Left ventricle myocardium inferior (tissue), 1 donor: ENCODE data around the gene TCF7L1. TPM values are rescaled to one million over a fixed set of nuclear protein-coding genes. Genes with fewer than 3 reads are reported as not detected.
"Not testable (repeated sequence)": the region's sequence is repeated elsewhere in the genome, so short reads cannot be mapped to it uniquely, and the experiment has no call there.

ENCODE experiments used
- DNase-seq: peaks from one replicate; pipeline ENCODE4 v3.0.0-alpha.2; 2020
- H3K27ac ChIP-seq: fragments of 200-600 bp; replicated peaks from 2 replicates; pipeline ENCODE4 v1.8.0; 2021
- H3K27me3 ChIP-seq: fragments of 200-600 bp; 2 replicates; pipeline ENCODE4 v1.8.0; 2021; ENCODE audit warnings: low read depth
- H3K36me3 ChIP-seq: fragments of 200-600 bp; 2 replicates; pipeline ENCODE4 v1.8.0; 2021
- H3K4me1 ChIP-seq: fragments of 200-600 bp; 2 replicates; pipeline ENCODE4 v1.8.0; 2021
- H3K4me3 ChIP-seq: fragments of 200-600 bp; 2 replicates; pipeline ENCODE4 v1.8.0; 2021; ENCODE audit warnings: mild to moderate bottlenecking, moderate library complexity
- H3K9me3 ChIP-seq: fragments of 200-600 bp; replicated peaks from 2 replicates; pipeline ENCODE4 v1.8.0; 2021
- intact Hi-C: fragments of 100-400 bp; cut with micrococcal nuclease; formaldehyde crosslinking; loops from one replicate; pipeline ENCODE4 v1.11.0; 2022
- total RNA-seq: library from RNA; stranded (reverse); fragmentation: NEBNext Ultra II Directional; extraction: Animal tissue kit (Norgen Biotek cat#: 25700); gene quantifications from one replicate; pipeline ENCODE4 v1.2.1, GENCODE V29; 2021
- TF ChIP-seq, protein P1 (sequence below): fragments of 200-600 bp; IDR thresholded peaks from 2 replicates; pipeline ENCODE4 v1.8.0; 2021; ENCODE audit warnings: antibody characterized with exemption, mild to moderate bottlenecking, borderline replicate concordance
- donor health status: DM: no; HTN: yes; CAD: no; lungs with severe emphysema.

The TCF7L1 gene
- total RNA-seq, 1 donor from 2014 or later = 7.0 TPM

GRCh38 chr2:85327160-85327821 is 194.1 kb downstream of the TCF7L1 start:
- intact Hi-C loops = no loop called here
- H3K4me1 ChIP-seq = peaks cover 62% of the 10 kb centered on the region
- H3K27me3 ChIP-seq = no peaks in the 10 kb centered on the region
- peaks cover 27% of the 10 kb centered on the region for H3K36me3 ChIP-seq
- peak; percentile 51 for DNase-seq
- peak overlapping the region; percentile 98 for H3K27ac ChIP-seq
- TF ChIP-seq, protein P1, sequence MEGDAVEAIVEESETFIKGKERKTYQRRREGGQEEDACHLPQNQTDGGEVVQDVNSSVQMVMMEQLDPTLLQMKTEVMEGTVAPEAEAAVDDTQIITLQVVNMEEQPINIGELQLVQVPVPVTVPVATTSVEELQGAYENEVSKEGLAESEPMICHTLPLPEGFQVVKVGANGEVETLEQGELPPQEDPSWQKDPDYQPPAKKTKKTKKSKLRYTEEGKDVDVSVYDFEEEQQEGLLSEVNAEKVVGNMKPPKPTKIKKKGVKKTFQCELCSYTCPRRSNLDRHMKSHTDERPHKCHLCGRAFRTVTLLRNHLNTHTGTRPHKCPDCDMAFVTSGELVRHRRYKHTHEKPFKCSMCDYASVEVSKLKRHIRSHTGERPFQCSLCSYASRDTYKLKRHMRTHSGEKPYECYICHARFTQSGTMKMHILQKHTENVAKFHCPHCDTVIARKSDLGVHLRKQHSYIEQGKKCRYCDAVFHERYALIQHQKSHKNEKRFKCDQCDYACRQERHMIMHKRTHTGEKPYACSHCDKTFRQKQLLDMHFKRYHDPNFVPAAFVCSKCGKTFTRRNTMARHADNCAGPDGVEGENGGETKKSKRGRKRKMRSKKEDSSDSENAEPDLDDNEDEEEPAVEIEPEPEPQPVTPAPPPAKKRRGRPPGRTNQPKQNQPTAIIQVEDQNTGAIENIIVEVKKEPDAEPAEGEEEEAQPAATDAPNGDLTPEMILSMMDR = no peak
- no peaks in the 10 kb centered on the region for H3K9me3 ChIP-seq
- peak overlapping the region; percentile 81 for H3K4me3 ChIP-seq

GRCh38 chr2:85327822-85328617 is 194.8 kb downstream of the TCF7L1 start, which contains the start of gene TGOLN2:
TGOLN2 (minus strand) TSS chr2:85327989; CDS start chr2:85327962, 27 bp downstream.
- H3K4me1 ChIP-seq = peaks cover 56% of the 10 kb centered on the region
- peak within 1 kb of the TSS; percentile 98 for H3K27ac ChIP-seq
- intact Hi-C loops = no loop called here
- H3K27me3 ChIP-seq = no peaks in the 10 kb centered on the region
- H3K4me3 ChIP-seq = peak within 1 kb of the TSS; percentile 81
- TF ChIP-seq, protein P1 = peak; percentile 31
- DNase-seq = peak; percentile 95
- H3K36me3 ChIP-seq = peaks cover 20% of the 10 kb centered on the region
- no peaks in the 10 kb centered on the region for H3K9me3 ChIP-seq

DNA sequence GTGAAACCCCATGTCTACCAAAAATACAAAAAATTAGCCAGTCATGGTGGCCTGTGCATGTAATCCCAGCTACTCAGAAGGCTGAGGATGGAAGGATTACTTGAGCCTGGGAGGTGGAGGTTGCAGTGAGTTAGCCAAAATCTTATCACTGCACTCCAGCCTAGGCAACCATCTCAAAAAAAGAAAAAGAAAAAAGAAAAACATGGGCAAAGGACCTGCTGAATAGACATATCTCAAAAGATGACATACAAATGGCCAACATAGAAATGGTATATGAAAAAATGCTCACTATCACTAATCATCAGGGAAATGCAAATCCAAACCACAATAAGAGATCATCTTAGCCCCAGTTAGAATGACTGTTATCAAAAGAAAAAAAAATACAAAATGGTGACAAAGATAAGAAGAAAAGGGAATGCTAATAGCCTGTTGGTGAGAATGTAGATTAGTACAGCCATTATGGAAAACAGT is 196.0 kb downstream of the TCF7L1 start:
- Histone ChIP-seq H3K27ac (no peak overlapping the region), H3K4me3 (no peak overlapping the region), H3K36me3 (peaks cover 8% of the 10 kb centered on the region), H3K4me1 (peaks cover 46% of the 10 kb centered on the region), H3K27me3 (no peaks in the 10 kb centered on the region), H3K9me3 (no peaks in the 10 kb centered on the region)
- TF ChIP-seq, protein P1 = no peak
- intact Hi-C loops = no loop called here
- no peak for DNase-seq

GRCh38 chr2:85329701-85330100 is 196.5 kb downstream of the TCF7L1 start:
- intact Hi-C loops, H3K27ac ChIP-seq, H3K4me3 ChIP-seq, H3K9me3 ChIP-seq, H3K36me3 ChIP-seq, H3K27me3 ChIP-seq, DNase-seq: not testable (repeated sequence)
- peaks cover 41% of the 10 kb centered on the region for H3K4me1 ChIP-seq

DNA sequence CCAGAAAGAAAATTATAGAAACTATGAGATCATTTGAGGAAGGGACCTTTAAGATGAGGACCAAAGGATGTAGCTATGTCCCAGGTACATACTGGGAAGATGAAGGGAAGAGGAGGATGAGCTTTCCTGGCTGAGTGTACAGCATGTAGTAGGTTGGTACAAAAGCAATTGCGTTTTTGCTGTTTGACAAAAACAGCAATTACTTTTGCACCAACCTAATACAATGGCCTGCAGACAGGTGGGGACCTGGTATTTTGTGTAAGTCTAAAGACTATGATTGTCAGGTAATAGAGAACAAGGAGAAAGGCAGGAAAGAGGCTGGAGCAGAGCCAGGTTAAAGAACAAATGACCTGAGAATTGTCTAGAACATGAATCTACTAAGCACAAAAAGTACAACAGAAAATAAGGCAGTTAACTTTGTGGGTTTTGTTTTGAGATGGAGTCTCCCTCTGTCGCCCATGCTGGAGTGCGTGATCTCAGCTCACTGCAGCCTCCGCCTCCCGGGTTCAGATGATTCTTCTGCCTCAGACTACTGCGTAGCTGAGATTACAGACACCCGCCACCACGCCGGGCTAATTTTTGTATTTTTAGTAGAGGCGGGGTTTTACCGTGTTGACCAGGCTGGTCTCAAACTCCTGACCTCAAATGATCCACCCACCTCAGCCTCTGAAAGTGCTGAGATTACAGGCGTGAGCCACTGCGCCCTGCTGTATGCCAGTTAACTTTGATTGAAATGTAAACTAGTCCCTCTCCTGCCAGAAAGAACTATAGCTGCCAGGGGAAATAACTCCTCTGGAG is 197.8 kb downstream of the TCF7L1 start:
- Histone ChIP-seq H3K27ac (no peak overlapping the region), H3K4me1 (peaks cover 27% of the 10 kb centered on the region), H3K9me3 (no peaks in the 10 kb centered on the region), H3K4me3 (no peak overlapping the region), H3K27me3 (no peaks in the 10 kb centered on the region), H3K36me3 (no peaks in the 10 kb centered on the region)
- no peak for DNase-seq
- intact Hi-C loops = no loop called here
- TF ChIP-seq, protein P1 = no peak

DNA sequence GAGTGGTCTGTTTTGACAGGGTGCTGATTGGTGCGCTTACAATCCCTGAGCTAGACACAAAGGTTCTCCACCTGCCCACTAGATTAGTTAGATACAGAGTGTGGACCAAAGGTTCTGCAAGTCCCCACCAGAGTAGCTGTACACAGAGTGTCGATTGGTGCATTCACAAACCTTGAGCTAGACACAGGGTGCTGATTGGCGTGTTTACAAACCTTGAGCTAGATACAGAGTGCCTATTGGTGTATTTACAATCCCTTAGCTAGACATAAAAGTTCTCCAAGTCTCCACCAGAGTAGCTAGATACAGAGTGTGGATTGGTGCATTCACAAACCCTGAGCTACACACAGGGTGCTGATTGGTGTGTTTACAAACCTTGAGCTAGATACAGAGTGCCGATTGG is 200.7 kb downstream of the TCF7L1 start:
- intact Hi-C loops = not testable (repeated sequence)

More for the DNA sequence above, 200.7 kb downstream of the TCF7L1 start:
- not testable (repeated sequence) for H3K4me1 ChIP-seq, DNase-seq, H3K9me3 ChIP-seq, H3K27ac ChIP-seq, H3K36me3 ChIP-seq, H3K27me3 ChIP-seq, H3K4me3 ChIP-seq
